Head of caudate nucleus (tissue), 42 donors: Measurements from ENCODE around the gene CHST10.
"Not testable (repeated sequence)": the region's sequence is repeated elsewhere in the genome, so short reads cannot be mapped to it uniquely, and the experiment has no call there.

Experiments used
- DNase-seq, 42 donors: peaks; one replicate each; pipeline versions ENCODE4 v3.0.0 to v3.0.0-alpha.2; 2020 to 2021; ENCODE audit warnings: mixed read lengths in 7 of 42
- intact Hi-C: fragments of 100-400 bp; cut with DNase I; formaldehyde crosslinking; loops from one replicate; pipeline ENCODE4 v1.15.0; 2022

Gene CHST10

GRCh38 chr2:100362269-100362668 lies 55.2 kb downstream of the CHST10 start:
- DNase-seq, intact Hi-C loops: not testable (repeated sequence)

GRCh38 chr2:100359576-100359975 lies 57.9 kb downstream of the CHST10 start:
- DNase-seq, result no peak
- intact Hi-C loops, result no loop called here

GRCh38 chr2:100358554-100358953 lies 58.9 kb downstream of the CHST10 start:
- no peak for DNase-seq
- intact Hi-C loops, result no loop called here

- intact Hi-C loops, result no loop called here
These were observed 64.9 kb downstream of the CHST10 start for GRCh38 chr2:100352521-100352920.

GRCh38 chr2:100350661-100351185 lies 66.7 kb downstream of the CHST10 start:
- intact Hi-C loops, result no loop called here
- no peak for DNase-seq

More at GRCh38 chr2:100352521-100352920, 64.9 kb downstream of the CHST10 start:
- no peak for DNase-seq

GRCh38 chr2:100345144-100345543 lies 72.3 kb downstream of the CHST10 start:
- DNase-seq, intact Hi-C loops: not testable (repeated sequence)

GRCh38 chr2:100344433-100344832 lies 73.0 kb downstream of the CHST10 start:
- intact Hi-C loops, result no loop called here
- no peak for DNase-seq

GRCh38 chr2:100342466-100342865 lies 75.0 kb downstream of the CHST10 start:
- DNase-seq, intact Hi-C loops: not testable (repeated sequence)
